Psoas muscle (tissue), 8 donors: ENCODE data around the gene DOCK8. TPM values are rescaled to one million over a fixed set of nuclear protein-coding genes. Genes with fewer than 3 reads are reported as not detected.

ENCODE experiments used
- ATAC-seq, 4 donors: fragments of 200-7000 bp; cut with Tn5 transposase; one replicate each; pipeline ENCODE4 v1.9.1; 2020; ENCODE audit warnings: moderate library complexity in 3 of 4, mild to moderate bottlenecking in 2 of 4
- DNase-seq, 2 donors: peaks; one replicate each; pipeline ENCODE4 v3.0.0-alpha.2; 2020
- H3K27ac ChIP-seq: fragments of 200-600 bp; one replicate; pipeline ENCODE4 v1.8.0; 2022
- H3K27me3 ChIP-seq, 3 donors: fragments of 200-600 bp in 1 of 3; one replicate each; pipeline versions ENCODE4 v1.6.1 to v1.8.0; 2013 to 2022; ENCODE audit warnings: low read length in 2 of 3, mild to moderate bottlenecking in 2 of 3, moderate library complexity in 1 of 3; ENCODE audit not compliant: insufficient read depth in 3 of 3
- H3K36me3 ChIP-seq, 2 donors: fragments of 200-600 bp in 1 of 2; one replicate each; pipeline versions ENCODE4 v1.6.1 to v1.8.0; 2013 to 2022; ENCODE audit warnings: low read depth in 1 of 2, mild to moderate bottlenecking in 1 of 2, moderate library complexity in 1 of 2; ENCODE audit not compliant: insufficient read depth in 1 of 2
- H3K4me1 ChIP-seq: fragments of 200-600 bp; one replicate; pipeline ENCODE4 v1.8.0; 2022
- H3K4me3 ChIP-seq: fragments of 200-600 bp; one replicate; pipeline ENCODE4 v1.8.0; 2022; ENCODE audit warnings: mild to moderate bottlenecking
- H3K9me3 ChIP-seq: fragments of 200-600 bp; one replicate; pipeline ENCODE4 v1.8.0; 2022
- WGBS, 3 donors: extraction: QIAGEN DNeasy Blood & Tissue Kit; methylation state at CpG; one replicate each; pipeline versions ENCODE4 v1.1.6 to v1.1.7; 2013; 5-methylcytosine and 5-hydroxymethylcytosine counted together
- intact Hi-C, 2 donors: fragments of 100-400 bp; cut with DNase I; formaldehyde crosslinking; loops; one replicate each; pipeline versions ENCODE4 v1.11.0 to v1.14.2; 2022
- polyA plus RNA-seq, 3 donors: library from polyadenylated mRNA; stranded (reverse); fragments of 200-250 nt; gene quantifications; one replicate each; pipeline ENCODE4 v1.2.3, GENCODE V29; 2013
- total RNA-seq, 4 donors: library from RNA; stranded (reverse); fragmentation: NEBNext Ultra II Directional in 2 of 4; extraction: Animal tissue kit (Norgen Biotek cat#: 25700) in 2 of 4; gene quantifications; one replicate each; pipeline versions ENCODE4 v1.2.1 to v1.2.4, GENCODE V29; 2021 to 2023
- TF ChIP-seq, protein P1 (sequence below): fragments of 200-600 bp; IDR thresholded peaks from one replicate; pipeline ENCODE4 v1.8.0; 2022; ENCODE audit warnings: antibody characterized with exemption
- donor health status: healthy with polysubstance abuse.
- donor health status: DM: no; HTN: no; CAD: no; lungs with moderate emphysema.
- donor health status: Bipolar disorder and iron deficiency.
- donor health status: healthy.
- donor health status: DM: yes; HTN: yes; CAD: no.
- donor health status: DM: no; HTN: no; CAD: no.
- donor health status: DM: no; HTN: no; CAD: no.
- donor health status: DM: yes; HTN: yes; CAD: no.

Gene DOCK8
- total and polyA plus RNA-seq, 7 donors, result 0.32 to 2.8 (median 2.0) TPM

- TF ChIP-seq, protein P1, sequence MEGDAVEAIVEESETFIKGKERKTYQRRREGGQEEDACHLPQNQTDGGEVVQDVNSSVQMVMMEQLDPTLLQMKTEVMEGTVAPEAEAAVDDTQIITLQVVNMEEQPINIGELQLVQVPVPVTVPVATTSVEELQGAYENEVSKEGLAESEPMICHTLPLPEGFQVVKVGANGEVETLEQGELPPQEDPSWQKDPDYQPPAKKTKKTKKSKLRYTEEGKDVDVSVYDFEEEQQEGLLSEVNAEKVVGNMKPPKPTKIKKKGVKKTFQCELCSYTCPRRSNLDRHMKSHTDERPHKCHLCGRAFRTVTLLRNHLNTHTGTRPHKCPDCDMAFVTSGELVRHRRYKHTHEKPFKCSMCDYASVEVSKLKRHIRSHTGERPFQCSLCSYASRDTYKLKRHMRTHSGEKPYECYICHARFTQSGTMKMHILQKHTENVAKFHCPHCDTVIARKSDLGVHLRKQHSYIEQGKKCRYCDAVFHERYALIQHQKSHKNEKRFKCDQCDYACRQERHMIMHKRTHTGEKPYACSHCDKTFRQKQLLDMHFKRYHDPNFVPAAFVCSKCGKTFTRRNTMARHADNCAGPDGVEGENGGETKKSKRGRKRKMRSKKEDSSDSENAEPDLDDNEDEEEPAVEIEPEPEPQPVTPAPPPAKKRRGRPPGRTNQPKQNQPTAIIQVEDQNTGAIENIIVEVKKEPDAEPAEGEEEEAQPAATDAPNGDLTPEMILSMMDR, result no peak
- 84 to 89% (median 87%) methylated on average over 11 of the region's 11 CpGs for WGBS, 3 donors
- no peak overlapping the region for H3K27ac ChIP-seq
- H3K36me3 ChIP-seq, result no peaks in the 10 kb centered on the region
- no peak for ATAC-seq
- DNase-seq, result no peak
- H3K27me3 ChIP-seq, result no peaks in the 10 kb centered on the region
- no peak overlapping the region for H3K4me3 ChIP-seq
- no peaks in the 10 kb centered on the region for H3K9me3 ChIP-seq
- H3K4me1 ChIP-seq, result no peaks in the 10 kb centered on the region
- intact Hi-C loops, result loop anchor here (10.0 kb wide), 2 partner anchors 172 to 232 kb away; no protein-coding TSS in a partner anchor
These were observed 167.7 kb downstream of the DOCK8 start for GRCh38 chr9:382383-382782.

DNA sequence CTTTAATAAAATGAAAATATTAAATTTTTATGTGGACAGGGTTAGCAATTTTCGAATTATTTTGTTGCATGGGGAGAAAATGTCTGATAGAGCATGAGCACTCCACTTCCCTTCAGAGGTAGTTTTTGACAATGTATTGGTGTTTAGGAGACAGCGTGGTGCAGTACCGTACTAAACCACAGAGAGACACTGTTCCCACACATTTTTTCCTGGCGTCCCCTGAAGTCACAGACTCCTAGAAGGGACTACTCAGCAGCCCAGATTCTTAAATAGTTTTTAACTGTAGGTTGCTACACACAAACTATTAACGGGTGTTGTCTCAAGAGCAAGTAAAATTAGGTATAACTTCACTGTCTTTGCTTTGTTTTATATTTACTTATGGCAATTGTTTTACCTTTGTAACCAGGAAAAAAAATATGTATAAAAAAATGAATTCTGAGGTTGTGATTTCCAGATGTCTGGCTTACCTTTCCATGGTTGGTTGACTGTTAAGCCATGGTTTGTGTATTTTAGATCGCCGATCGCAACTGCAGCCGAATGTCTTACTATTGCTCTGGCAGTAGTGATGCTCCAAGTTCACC is 171.2 kb downstream of the DOCK8 start:
- H3K4me1 ChIP-seq, result no peaks in the 10 kb centered on the region
- no peaks in the 10 kb centered on the region for H3K9me3 ChIP-seq
- peak; percentile 83 to 87 (median 85) for ATAC-seq
- intact Hi-C loops, result loop anchor here (5.0 to 10.0 kb wide), 4 partner anchors 169 to 421 kb away; no protein-coding TSS in a partner anchor
- no peak for DNase-seq
- no peaks in the 10 kb centered on the region for H3K36me3 ChIP-seq
- 43 to 49% (median 48%) methylated on average over 9 of the region's 9 CpGs for WGBS, 3 donors
- H3K27me3 ChIP-seq, result no peaks in the 10 kb centered on the region
- TF ChIP-seq, protein P1, result peak; percentile 84
- no peak overlapping the region for H3K4me3 ChIP-seq
- no peak overlapping the region for H3K27ac ChIP-seq

- intact Hi-C loops, result loop anchor here (5.0 to 10.0 kb wide), 4 partner anchors 166 to 418 kb away; no protein-coding TSS in a partner anchor
- 86 to 93% (median 93%) methylated on average over 2 of the region's 2 CpGs for WGBS, 3 donors
- Histone ChIP-seq H3K27ac (no peak overlapping the region), H3K9me3 (no peaks in the 10 kb centered on the region), H3K4me1 (no peaks in the 10 kb centered on the region), H3K27me3 (no peaks in the 10 kb centered on the region), H3K36me3 (no peaks in the 10 kb centered on the region), H3K4me3 (no peak overlapping the region)
- ATAC-seq (no peak), DNase-seq (no peak)
- TF ChIP-seq, protein P1, result no peak
These were observed 174.5 kb downstream of the DOCK8 start for GRCh38 chr9:389159-389558.

DNA sequence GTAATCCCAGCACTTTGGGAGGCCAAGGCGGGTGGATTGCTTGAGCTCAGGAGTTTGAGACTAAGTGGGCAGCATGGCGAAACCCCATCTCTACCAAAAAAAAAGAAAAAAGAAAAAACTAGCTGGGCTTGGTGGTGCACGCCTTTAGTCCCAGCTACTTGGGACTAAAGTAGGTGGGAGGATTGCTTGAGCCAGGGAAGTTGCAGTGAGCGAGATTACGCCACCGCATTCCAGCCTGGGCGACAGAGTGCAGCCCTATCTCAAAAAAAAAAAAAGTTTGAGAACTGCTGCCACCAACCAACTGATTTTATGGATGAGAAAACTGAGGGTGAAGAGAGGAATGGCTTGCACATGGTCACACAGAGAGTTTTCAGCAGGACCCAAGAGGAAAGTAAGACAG is 175.1 kb downstream of the DOCK8 start:
- ATAC-seq (no peak), DNase-seq (no peak)
- H3K27me3 ChIP-seq, result no peaks in the 10 kb centered on the region
- TF ChIP-seq, protein P1, result no peak
- H3K4me3 ChIP-seq, result no peak overlapping the region
- H3K4me1 ChIP-seq, result no peaks in the 10 kb centered on the region
- WGBS, 3 donors, result 92 to 98% (median 95%) methylated on average over 7 of the region's 7 CpGs
- H3K27ac ChIP-seq, result no peak overlapping the region
- no peaks in the 10 kb centered on the region for H3K36me3 ChIP-seq
- intact Hi-C loops, result loop anchor here (5.0 to 10.0 kb wide), 4 partner anchors 165 to 418 kb away; no protein-coding TSS in a partner anchor
- no peaks in the 10 kb centered on the region for H3K9me3 ChIP-seq
